Colonic mucosa (tissue), 4 donors: ENCODE measurements around the gene LAMB4. TPM values are rescaled to one million over a fixed set of nuclear protein-coding genes. Genes with fewer than 3 reads are reported as not detected.

Experiments used
- DNase-seq: peaks from one replicate; pipeline ENCODE4 v3.0.0-alpha.2; 2020
- H3K27ac ChIP-seq: fragments of 200-600 bp; one replicate; pipeline ENCODE4 v1.8.0; 2021
- H3K27me3 ChIP-seq: fragments of 200-600 bp; one replicate; pipeline ENCODE4 v1.8.0; 2021
- H3K36me3 ChIP-seq: fragments of 200-600 bp; one replicate; pipeline ENCODE4 v1.8.0; 2021
- H3K4me1 ChIP-seq: fragments of 200-600 bp; one replicate; pipeline ENCODE4 v1.8.0; 2021; ENCODE audit warnings: mild to moderate bottlenecking
- H3K4me3 ChIP-seq: fragments of 200-600 bp; one replicate; pipeline ENCODE4 v1.8.0; 2021
- H3K9ac ChIP-seq, 2 donors: one replicate each; pipeline ENCODE4 v1.7.0; 2013; ENCODE audit warnings: control low read depth in 2 of 2, low read depth in 2 of 2, low read length in 2 of 2
- H3K9me3 ChIP-seq: fragments of 200-600 bp; one replicate; pipeline ENCODE4 v1.8.0; 2021
- CTCF ChIP-seq: fragments of 200-600 bp; IDR thresholded peaks from one replicate; pipeline ENCODE4 v1.8.0; 2022; ENCODE audit warnings: antibody characterized with exemption, mild to moderate bottlenecking
- intact Hi-C: fragments of 100-400 bp; cut with DNase I; formaldehyde crosslinking; loops from one replicate; pipeline ENCODE4 v1.14.1; 2022
- total RNA-seq, 2 donors: library from RNA; stranded (reverse); fragmentation: NEBNext Ultra II Directional in 1 of 2; extraction: Animal tissue kit (Norgen Biotek cat#: 25700) in 1 of 2; gene quantifications; one replicate each; pipeline ENCODE4 v1.2.1, GENCODE V29; 2021
- donor health status: healthy.
- donor health status: DM: no; HTN: no; CAD: no.
- donor health status: DM: no; HTN: no; CAD: no.

LAMB4 gene
- total RNA-seq, 2 donors from 2014 or later = 0.27 TPM; not detected in 1

GRCh38 chr7:108001764-108002725 lies 128.1 kb downstream of the LAMB4 start:
- no peak for DNase-seq
- H3K9ac ChIP-seq = peak overlapping the region; percentile 72 to 86
- H3K4me3 ChIP-seq = peak overlapping the region; percentile 71
- no peaks in the 10 kb centered on the region for H3K9me3 ChIP-seq
- H3K27me3 ChIP-seq = no peaks in the 10 kb centered on the region
- peaks cover 10% of the 10 kb centered on the region for H3K4me1 ChIP-seq
- intact Hi-C loops = no loop called here
- H3K27ac ChIP-seq = peak overlapping the region; percentile 86
- no peak for TF ChIP-seq CTCF
- H3K36me3 ChIP-seq = no peaks in the 10 kb centered on the region

- peak overlapping the region; percentile 72 to 86 for H3K9ac ChIP-seq
- H3K4me1 ChIP-seq = peaks cover 16% of the 10 kb centered on the region
- no peaks in the 10 kb centered on the region for H3K36me3 ChIP-seq
- no peaks in the 10 kb centered on the region for H3K27me3 ChIP-seq
- intact Hi-C loops = no loop called here
- peak overlapping the region; percentile 86 for H3K27ac ChIP-seq
- H3K4me3 ChIP-seq = peak overlapping the region; percentile 71
- peak; percentile 21 for TF ChIP-seq CTCF
- peak; percentile 80 for DNase-seq
- H3K9me3 ChIP-seq = no peaks in the 10 kb centered on the region
These were observed 129.0 kb downstream of the LAMB4 start for GRCh38 chr7:108000875-108001763.

GRCh38 chr7:107999779-108000560 lies 130.2 kb downstream of the LAMB4 start:
- no peaks in the 10 kb centered on the region for H3K36me3 ChIP-seq
- intact Hi-C loops = loop anchor here (5.0 kb wide), 1 partner anchor 97 kb away; no protein-coding TSS in a partner anchor
- H3K4me1 ChIP-seq = peaks cover 19% of the 10 kb centered on the region
- no peak for DNase-seq
- H3K4me3 ChIP-seq = no peak overlapping the region
- no peaks in the 10 kb centered on the region for H3K9me3 ChIP-seq
- TF ChIP-seq CTCF = no peak
- H3K9ac ChIP-seq = peak overlapping the region in 1 of 2 donors; percentile 14
- H3K27ac ChIP-seq = peak overlapping the region; percentile 86
- H3K27me3 ChIP-seq = no peaks in the 10 kb centered on the region

- Histone ChIP-seq H3K27me3 (no peaks in the 10 kb centered on the region), H3K9me3 (no peaks in the 10 kb centered on the region), H3K27ac (peak overlapping the region; percentile 86), H3K4me3 (no peak overlapping the region), H3K4me1 (peaks cover 21% of the 10 kb centered on the region), H3K9ac (peak overlapping the region in 1 of 2 donors; percentile 14), H3K36me3 (no peaks in the 10 kb centered on the region)
- DNase-seq = no peak
- intact Hi-C loops = loop anchor here (5.0 kb wide), 1 partner anchor 98 kb away; no protein-coding TSS in a partner anchor
- no peak for TF ChIP-seq CTCF
These were observed 131.3 kb downstream of the LAMB4 start for GRCh38 chr7:107998660-107999480.
